ENCODE results near the gene C2CD2. TPM values are rescaled to one million over a fixed set of nuclear protein-coding genes. Genes with fewer than 3 reads are reported as not detected.

C2CD2 gene
- total RNA-seq, 1 donor from 2014 or later: 31.1 TPM

GRCh38 chr21:41919666-41920398 lies 34.0 kb downstream of the C2CD2 start:
- Mint-ChIP-seq H3K4me3 (no peak overlapping the region), H3K27me3 (ENCODE audit: low read depth) (no peaks in the 10 kb centered on the region), H3K36me3 (peaks cover 20% of the 10 kb centered on the region), H3K9me3 (no peaks in the 10 kb centered on the region), H3K27ac (no peak overlapping the region), H3K4me1 (peaks cover 18% of the 10 kb centered on the region)
- no peak for TF ChIP-seq CTCF (IDR thresholded peaks at IDR 0.05; ENCODE audit: unreplicated experiment)
- no peak for DNase-seq (ENCODE audit: low spot score in 2 of 2, unreplicated experiment in 2 of 2)

- Mint-ChIP-seq H3K9me3 (no peaks in the 10 kb centered on the region), H3K27ac (no peak overlapping the region), H3K4me3 (no peak overlapping the region), H3K4me1 (peaks cover 8% of the 10 kb centered on the region), H3K36me3 (peaks cover 25% of the 10 kb centered on the region), H3K27me3 (ENCODE audit: low read depth) (no peaks in the 10 kb centered on the region)
- DNase-seq (ENCODE audit: low spot score in 2 of 2, unreplicated experiment in 2 of 2): no peak
- TF ChIP-seq CTCF (IDR thresholded peaks at IDR 0.05; ENCODE audit: unreplicated experiment): no peak
Measured at GRCh38 chr21:41918561-41919358, 35.1 kb downstream of the C2CD2 start.

GRCh38 chr21:41917531-41917930 lies 36.3 kb downstream of the C2CD2 start:
- DNase-seq (ENCODE audit: low spot score in 2 of 2, unreplicated experiment in 2 of 2): no peak
- Mint-ChIP-seq H3K27ac (no peak overlapping the region), H3K4me3 (no peak overlapping the region), H3K9me3 (no peaks in the 10 kb centered on the region), H3K4me1 (peaks cover 2% of the 10 kb centered on the region), H3K27me3 (ENCODE audit: low read depth) (no peaks in the 10 kb centered on the region), H3K36me3 (peaks cover 31% of the 10 kb centered on the region)
- no peak for TF ChIP-seq CTCF (IDR thresholded peaks at IDR 0.05; ENCODE audit: unreplicated experiment)

GRCh38 chr21:41916888-41917433 lies 36.9 kb downstream of the C2CD2 start:
- no peaks in the 10 kb centered on the region for H3K9me3 Mint-ChIP-seq
- H3K27ac Mint-ChIP-seq: no peak overlapping the region
- DNase-seq (ENCODE audit: low spot score in 2 of 2, unreplicated experiment in 2 of 2): no peak
- no peak for TF ChIP-seq CTCF (IDR thresholded peaks at IDR 0.05; ENCODE audit: unreplicated experiment)
- peaks cover 31% of the 10 kb centered on the region for H3K36me3 Mint-ChIP-seq
- no peaks in the 10 kb centered on the region for H3K27me3 Mint-ChIP-seq (ENCODE audit: low read depth)
- H3K4me3 Mint-ChIP-seq: no peak overlapping the region
- H3K4me1 Mint-ChIP-seq: peaks cover 2% of the 10 kb centered on the region

GRCh38 chr21:41914965-41915364 lies 38.9 kb downstream of the C2CD2 start:
- H3K27ac Mint-ChIP-seq: no peak overlapping the region
- H3K9me3 Mint-ChIP-seq: no peaks in the 10 kb centered on the region
- TF ChIP-seq CTCF (IDR thresholded peaks at IDR 0.05; ENCODE audit: unreplicated experiment): no peak
- DNase-seq (ENCODE audit: low spot score in 2 of 2, unreplicated experiment in 2 of 2): no peak
- H3K27me3 Mint-ChIP-seq (ENCODE audit: low read depth): no peaks in the 10 kb centered on the region
- no peak overlapping the region for H3K4me3 Mint-ChIP-seq
- H3K4me1 Mint-ChIP-seq: no peaks in the 10 kb centered on the region
- peaks cover 39% of the 10 kb centered on the region for H3K36me3 Mint-ChIP-seq

Measured in mesothelial cell of epicardium (in vitro differentiated cells).